PC-9 (cell line): ENCODE measurements around the gene ALAS2. TPM values are rescaled to one million over a fixed set of nuclear protein-coding genes. Genes with fewer than 3 reads are reported as not detected.
"Not testable (repeated sequence)": the region's sequence is repeated elsewhere in the genome, so short reads cannot be mapped to it uniquely, and the experiment has no call there.

Experiments used
- BruUV-seq: library from RNA; stranded (reverse); fragments of 400-500 nt; replicated peaks from 2 replicates; lab custom pipeline; 2021; lab: Mats Ljungman, UMichigan
- CTCF ChIA-PET: fragments of 300-600 bp; sonication (Branson Sonifier 250); formaldehyde crosslinking; loops from one replicate; lab custom pipeline; 2022; ENCODE audit warnings: antibody characterized with exemption; lab: Charles Lee
- POLR2A ChIA-PET: fragments of 300-600 bp; sonication (Branson Sonifier 250); formaldehyde crosslinking; loops from one replicate; lab custom pipeline; 2022; ENCODE audit warnings: antibody characterized with exemption; ENCODE audit not compliant: unreplicated experiment; lab: Charles Lee
- DNase-seq, 2 experiments: peaks; one replicate each; pipeline versions ENCODE4 v3.0.0 to v3.0.0-alpha.2; 2015 to 2022; ENCODE audit warnings: mixed read lengths in 1 of 2
- H2AFZ ChIP-seq: fragments of 200-600 bp; sonication (generic); 2 replicates; pipeline ENCODE4 v1.8.1; 2017; ENCODE audit warnings: antibody characterized with exemption
- H3F3A ChIP-seq: fragments of 200-600 bp; sonication (generic); 2 replicates; pipeline ENCODE4 v1.8.1; 2017; ENCODE audit warnings: antibody characterized with exemption, mild to moderate bottlenecking, low read depth; ENCODE audit not compliant: insufficient read depth
- H3K27ac ChIP-seq: fragments of 200-600 bp; sonication (generic); 2 replicates; pipeline ENCODE4 v1.6.1; 2016; ENCODE audit warnings: mixed run types
- H3K27me3 ChIP-seq: fragments of 200-600 bp; sonication (generic); 2 replicates; pipeline ENCODE4 v1.6.1; 2016; ENCODE audit warnings: low read depth, mixed run types; ENCODE audit not compliant: insufficient read depth
- H3K36me3 ChIP-seq: fragments of 200-600 bp; sonication (generic); 2 replicates; pipeline ENCODE4 v1.6.1; 2016; ENCODE audit warnings: low read depth, mixed run types
- H3K4me1 ChIP-seq: fragments of 200-600 bp; sonication (generic); replicated peaks from 2 replicates; pipeline ENCODE4 v1.6.1; 2016; ENCODE audit warnings: mixed run types; ENCODE audit not compliant: insufficient read depth
- H3K4me2 ChIP-seq: fragments of 200-600 bp; sonication (generic); 2 replicates; pipeline ENCODE4 v1.6.1; 2017; ENCODE audit warnings: mixed run types
- H3K4me3 ChIP-seq: fragments of 200-600 bp; sonication (generic); 2 replicates; pipeline ENCODE4 v1.6.1; 2016; ENCODE audit warnings: mixed run types
- H3K79me2 ChIP-seq: fragments of 200-600 bp; sonication (generic); 2 replicates; pipeline ENCODE4 v1.6.1; 2017; ENCODE audit warnings: low read depth, mixed run types
- H3K9me2 ChIP-seq: fragments of 200-600 bp; sonication (generic); 2 replicates; pipeline ENCODE4 v1.8.1; 2017; ENCODE audit warnings: mild to moderate bottlenecking; ENCODE audit not compliant: insufficient read depth
- H3K9me3 ChIP-seq: fragments of 200-600 bp; sonication (generic); 2 replicates; pipeline ENCODE4 v1.8.1; 2016; ENCODE audit warnings: low read depth; ENCODE audit not compliant: insufficient read depth
- H4K20me1 ChIP-seq: fragments of 200-600 bp; sonication (generic); 2 replicates; pipeline ENCODE4 v1.8.1; 2017; ENCODE audit not compliant: insufficient read depth
- CTCF ChIP-seq: fragments of 200-600 bp; sonication (generic); conservative IDR thresholded peaks from 2 replicates; pipeline ENCODE4 v1.6.1; 2017; ENCODE audit warnings: mixed run types, antibody characterized with exemption, mild to moderate bottlenecking, moderate library complexity
- EZH2 ChIP-seq: fragments of 200-600 bp; sonication (generic); IDR thresholded peaks from 2 replicates; pipeline ENCODE4 v1.8.0; 2017; ENCODE audit warnings: antibody characterized with exemption, low read depth
- intact Hi-C: fragments of 100-400 bp; cut with micrococcal nuclease; formaldehyde crosslinking; loops from one replicate; pipeline ENCODE4 v1.10.0; 2022; ENCODE audit not compliant: unreplicated experiment
- total RNA-seq: library from RNA; stranded (reverse); gene quantifications from 2 replicates; pipeline ENCODE4 v1.2.3, GENCODE V29; 2021

ALAS2 gene
- total RNA-seq, 1 experiment from 2014 or later: not detected

GRCh38 chrX:54994099-54994498 lies 36.7 kb downstream of the ALAS2 start, which contains the start of gene PFKFB1:
Gene PFKFB1 (minus strand): TSS chrX:54994188. CDS start chrX:54994007, 181 bp downstream.
- no peaks in the 10 kb centered on the region; the same call in 1 of the 2 replicates for H3K9me2 ChIP-seq
- 0 out of 2 replicates have a peak, but pooled peaks cover 1% of the 10 kb centered on the region for H3K4me1 ChIP-seq
- no peak within 1 kb of the TSS for H3K4me2 ChIP-seq
- H4K20me1 ChIP-seq: no peaks in the 10 kb centered on the region
- POLR2A ChIA-PET: no interaction called here
- CTCF ChIA-PET: no interaction called here
- H3K27ac ChIP-seq: no peak within 1 kb of the TSS
- no peak for TF ChIP-seq CTCF
- no peak for TF ChIP-seq EZH2
- no peaks in the 10 kb centered on the region for H3F3A ChIP-seq
- no peaks in the 10 kb centered on the region for H3K79me2 ChIP-seq
- no peaks in the 10 kb centered on the region for H3K9me3 ChIP-seq
- H3K36me3 ChIP-seq: no peaks in the 10 kb centered on the region
- intact Hi-C loops: no loop called here
- H3K4me3 ChIP-seq: no peak within 1 kb of the TSS
- no peak within 1 kb of the TSS for H2AFZ ChIP-seq
- BruUV-seq: no TSS peak
- DNase-seq: no peak
- no peaks in the 10 kb centered on the region for H3K27me3 ChIP-seq

GRCh38 chrX:54992911-54993622 lies 37.7 kb downstream of the ALAS2 start:
- no peaks in the 10 kb centered on the region; the same call in 1 of the 2 replicates for H3K9me2 ChIP-seq
- intact Hi-C loops: no loop called here
- CTCF ChIA-PET: interaction anchor here (0.5 kb wide), 1 partner anchor 182 kb away, joined by 7 read pairs; no protein-coding TSS in a partner anchor
- no peak overlapping the region for H2AFZ ChIP-seq
- no peaks in the 10 kb centered on the region for H3K4me1 ChIP-seq
- H3K4me2 ChIP-seq: no peak overlapping the region
- no TSS peak for BruUV-seq
- no peaks in the 10 kb centered on the region for H3K36me3 ChIP-seq
- POLR2A ChIA-PET: interaction anchor here (0.5 kb wide), 1 partner anchor 17 kb away, joined by 3 read pairs; no protein-coding TSS in a partner anchor
- H4K20me1 ChIP-seq: no peaks in the 10 kb centered on the region
- no peaks in the 10 kb centered on the region for H3K79me2 ChIP-seq
- no peak overlapping the region for H3K4me3 ChIP-seq
- H3K27ac ChIP-seq: no peak overlapping the region
- no peaks in the 10 kb centered on the region for H3F3A ChIP-seq
- no peaks in the 10 kb centered on the region for H3K9me3 ChIP-seq
- no peak for TF ChIP-seq EZH2
- TF ChIP-seq CTCF: no peak
- no peaks in the 10 kb centered on the region for H3K27me3 ChIP-seq
- no peak for DNase-seq

GRCh38 chrX:54991706-54992105 lies 39.1 kb downstream of the ALAS2 start:
- Histone ChIP-seq H3K79me2 (no peaks in the 10 kb centered on the region), H3K27ac (no peak overlapping the region), H3K4me1 (no peaks in the 10 kb centered on the region), H3K9me3 (no peaks in the 10 kb centered on the region), H3F3A (no peaks in the 10 kb centered on the region), H3K4me3 (no peak overlapping the region), H3K4me2 (no peak overlapping the region), H3K36me3 (no peaks in the 10 kb centered on the region), H2AFZ (no peak overlapping the region), H3K27me3 (no peaks in the 10 kb centered on the region), H3K9me2 (no peaks in the 10 kb centered on the region; the same call in 1 of the 2 replicates), H4K20me1 (no peaks in the 10 kb centered on the region)
- no peak for DNase-seq
- TF ChIP-seq EZH2 (no peak), CTCF (no peak)
- CTCF ChIA-PET: no interaction called here
- intact Hi-C loops: no loop called here
- POLR2A ChIA-PET: no interaction called here
- BruUV-seq: no TSS peak

- H3F3A ChIP-seq, BruUV-seq, H3K79me2 ChIP-seq, H3K27me3 ChIP-seq, H3K4me1 ChIP-seq, POLR2A ChIA-PET, intact Hi-C loops, H3K9me3 ChIP-seq, H4K20me1 ChIP-seq, H3K27ac ChIP-seq, H3K4me2 ChIP-seq, CTCF ChIA-PET, H3K36me3 ChIP-seq, DNase-seq, H2AFZ ChIP-seq, H3K9me2 ChIP-seq, H3K4me3 ChIP-seq: not testable (repeated sequence)
Observed at GRCh38 chrX:54983306-54983705, 47.5 kb downstream of the ALAS2 start.
